ENCODE measurements around the gene PSMD12. TPM values are rescaled to one million over a fixed set of nuclear protein-coding genes. Genes with fewer than 3 reads are reported as not detected.

PSMD12 gene
- total RNA-seq, 1 donor = 32.4 TPM

DNA sequence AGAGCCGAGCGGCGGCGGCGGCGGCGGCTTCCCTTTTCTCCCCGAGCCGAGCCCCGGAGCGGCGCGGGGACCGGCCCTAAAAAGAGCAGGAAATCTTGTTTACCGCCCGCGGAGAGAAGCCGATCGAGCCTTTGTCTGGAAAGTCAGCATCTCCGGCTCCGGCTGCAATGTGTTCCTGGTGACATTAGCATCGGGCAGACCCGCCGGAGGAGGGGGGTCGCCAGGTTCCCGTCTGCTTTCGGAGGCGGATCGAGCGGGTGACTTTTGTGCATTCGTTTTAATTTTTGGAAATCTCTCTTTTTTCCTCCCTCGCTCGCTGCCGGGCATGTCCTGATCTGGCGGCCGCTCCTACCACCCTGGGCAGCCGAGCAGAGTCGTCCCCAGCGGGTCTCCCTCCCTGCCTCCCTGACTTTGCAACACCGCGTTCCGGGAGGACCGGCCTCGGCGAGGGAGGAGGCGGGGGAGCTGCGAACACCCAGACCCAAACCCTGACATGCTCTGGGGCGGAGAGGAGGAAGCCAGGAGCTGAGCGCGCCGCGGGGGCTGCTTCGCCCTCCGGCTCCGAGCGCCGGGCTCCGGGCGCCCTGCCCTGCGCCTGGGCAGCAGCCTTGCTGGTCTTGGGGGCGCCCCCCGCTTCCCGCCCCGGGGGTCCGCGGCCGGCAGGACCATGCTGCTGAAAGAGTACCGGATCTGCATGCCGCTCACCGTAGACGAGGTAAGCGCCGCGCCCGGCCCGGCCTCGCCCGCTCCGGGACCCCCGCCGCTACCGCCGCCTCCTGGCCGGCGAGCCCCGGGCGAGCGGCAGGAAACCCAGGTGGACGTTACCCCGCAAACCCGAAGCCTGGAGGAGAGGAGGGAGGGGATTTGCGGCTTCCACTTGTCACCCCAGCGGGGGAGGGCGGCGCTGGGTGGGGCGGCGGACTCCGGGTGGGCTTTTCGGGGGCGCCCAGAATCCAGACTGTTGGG lies 11.4 kb upstream of the PSMD12 start:
- peak; percentile 42 for DNase-seq (ENCODE audit: low read depth)
- TF ChIP-seq, protein P1, sequence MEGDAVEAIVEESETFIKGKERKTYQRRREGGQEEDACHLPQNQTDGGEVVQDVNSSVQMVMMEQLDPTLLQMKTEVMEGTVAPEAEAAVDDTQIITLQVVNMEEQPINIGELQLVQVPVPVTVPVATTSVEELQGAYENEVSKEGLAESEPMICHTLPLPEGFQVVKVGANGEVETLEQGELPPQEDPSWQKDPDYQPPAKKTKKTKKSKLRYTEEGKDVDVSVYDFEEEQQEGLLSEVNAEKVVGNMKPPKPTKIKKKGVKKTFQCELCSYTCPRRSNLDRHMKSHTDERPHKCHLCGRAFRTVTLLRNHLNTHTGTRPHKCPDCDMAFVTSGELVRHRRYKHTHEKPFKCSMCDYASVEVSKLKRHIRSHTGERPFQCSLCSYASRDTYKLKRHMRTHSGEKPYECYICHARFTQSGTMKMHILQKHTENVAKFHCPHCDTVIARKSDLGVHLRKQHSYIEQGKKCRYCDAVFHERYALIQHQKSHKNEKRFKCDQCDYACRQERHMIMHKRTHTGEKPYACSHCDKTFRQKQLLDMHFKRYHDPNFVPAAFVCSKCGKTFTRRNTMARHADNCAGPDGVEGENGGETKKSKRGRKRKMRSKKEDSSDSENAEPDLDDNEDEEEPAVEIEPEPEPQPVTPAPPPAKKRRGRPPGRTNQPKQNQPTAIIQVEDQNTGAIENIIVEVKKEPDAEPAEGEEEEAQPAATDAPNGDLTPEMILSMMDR (IDR thresholded peaks at IDR 0.05; ENCODE audit: insufficient read depth, low read depth, low read length) = peak; percentile 27
- H3K4me3 ChIP-seq (ENCODE audit: low read depth, low read length) = peak overlapping the region; percentile 85

DNA sequence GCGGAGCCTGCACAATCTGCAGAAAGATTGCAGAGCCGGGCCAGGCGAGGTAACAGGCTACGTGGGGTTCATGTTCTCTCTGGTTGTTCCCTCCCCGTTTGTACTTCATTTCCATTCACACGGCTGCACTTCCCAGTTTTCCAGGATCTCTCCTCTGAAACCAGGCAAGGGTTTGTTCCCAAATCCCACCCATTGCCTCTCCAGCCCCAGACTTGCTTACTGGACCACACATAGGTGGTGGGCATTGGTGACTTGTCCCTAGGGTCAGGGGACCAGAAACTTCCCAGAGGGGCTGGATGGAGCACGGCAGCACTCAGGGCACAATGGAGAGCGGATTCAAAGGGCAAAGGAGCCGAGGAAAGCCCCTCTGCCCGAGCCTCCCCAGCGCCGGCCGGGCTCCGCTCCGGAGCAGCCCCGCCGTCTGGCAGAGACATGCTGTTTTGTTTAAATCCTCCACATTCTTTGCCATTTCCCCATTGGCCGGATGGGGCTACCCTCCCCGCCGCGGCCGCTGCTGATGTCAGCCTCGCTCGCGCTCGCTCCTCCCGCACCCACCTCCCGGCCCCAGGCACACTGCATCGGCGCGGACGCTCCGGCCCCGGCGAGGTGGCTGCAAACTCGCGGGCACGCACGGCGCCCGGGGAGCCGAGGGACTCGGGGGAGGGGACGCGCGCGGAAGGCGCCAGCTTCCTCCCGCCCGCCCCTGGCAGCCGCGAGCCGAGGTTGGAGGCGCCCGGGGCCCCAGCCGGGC lies 10.5 kb upstream of the PSMD12 start, which contains the start of gene PITPNC1:
Gene PITPNC1, plus strand, starts transcription at position 545 of the 751 bp plus-strand sequence.
- DNase-seq (ENCODE audit: low read depth) = peak; percentile 89
- TF ChIP-seq, protein P1 (IDR thresholded peaks at IDR 0.05; ENCODE audit: insufficient read depth, low read depth, low read length) = no peak
- H3K4me3 ChIP-seq (ENCODE audit: low read depth, low read length) = peak within 1 kb of the TSS; percentile 85

GRCh38 chr17:67376415-67376736 lies 10.0 kb upstream of the PSMD12 start:
- TF ChIP-seq, protein P1 (IDR thresholded peaks at IDR 0.05; ENCODE audit: insufficient read depth, low read depth, low read length) = no peak
- peak overlapping the region; percentile 85 for H3K4me3 ChIP-seq (ENCODE audit: low read depth, low read length)
- DNase-seq (ENCODE audit: low read depth) = peak; percentile 49

DNA sequence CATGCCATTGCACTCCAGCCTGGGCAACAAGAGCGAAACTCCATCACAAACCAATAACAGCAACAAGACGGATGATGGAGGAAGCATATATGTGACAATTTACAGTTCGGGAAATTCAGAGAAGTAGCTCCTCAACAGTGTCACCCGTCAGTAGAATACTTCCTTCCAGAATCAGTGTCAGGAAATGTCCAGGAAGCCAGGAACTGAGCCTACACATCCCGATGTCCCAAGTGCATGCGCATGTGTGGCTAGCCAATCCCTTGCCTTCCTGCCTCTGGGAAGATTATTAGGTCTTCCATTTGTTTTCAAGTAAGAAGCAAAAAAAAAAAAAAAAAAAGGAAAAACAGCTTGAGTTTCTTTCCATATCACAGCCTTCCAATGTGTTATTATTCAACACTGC lies 9.3 kb upstream of the PSMD12 start:
- TF ChIP-seq, protein P1 (IDR thresholded peaks at IDR 0.05; ENCODE audit: insufficient read depth, low read depth, low read length) = no peak
- no peak for DNase-seq (ENCODE audit: low read depth)
- no peak overlapping the region for H3K4me3 ChIP-seq (ENCODE audit: low read depth, low read length)

GRCh38 chr17:67375054-67375427 lies 8.7 kb upstream of the PSMD12 start:
- no peak overlapping the region for H3K4me3 ChIP-seq (ENCODE audit: low read depth, low read length)
- TF ChIP-seq, protein P1 (IDR thresholded peaks at IDR 0.05; ENCODE audit: insufficient read depth, low read depth, low read length) = no peak

GRCh38 chr17:67374329-67375053 lies 8.1 kb upstream of the PSMD12 start:
- H3K4me3 ChIP-seq (ENCODE audit: low read depth, low read length) = no peak overlapping the region
- DNase-seq (ENCODE audit: low read depth) = peak; percentile 85
- TF ChIP-seq, protein P1 (IDR thresholded peaks at IDR 0.05; ENCODE audit: insufficient read depth, low read depth, low read length) = peak; percentile 82

More at GRCh38 chr17:67375054-67375427, 8.7 kb upstream of the PSMD12 start:
- no peak for DNase-seq (ENCODE audit: low read depth)
